Measurements from ENCODE around the gene PI4K2B.

- no peak for TF ChIP-seq EZH2phosphoT487 (IDR thresholded peaks at IDR 0.05; ENCODE audit: low read length)
- no peak for TF ChIP-seq CTCF (IDR thresholded peaks at IDR 0.05; ENCODE audit: low read length)
These were observed 63.9 kb downstream of the PI4K2B start for GRCh38 chr4:25297528-25298242.

Measured in MM.1S (cell line).